ENCODE data around the gene TMEM190.
"Not testable (repeated sequence)": the region's sequence is repeated elsewhere in the genome, so short reads cannot be mapped to it uniquely, and the experiment has no call there.

The TMEM190 gene

GRCh38 chr19:55391702-55392615, 15.3 kb downstream of the TMEM190 start:
- no peak for DNase-seq (ENCODE audit: low read depth)

GRCh38 chr19:55392820-55393761, 16.5 kb downstream of the TMEM190 start:
- no peak for DNase-seq (ENCODE audit: low read depth)

GRCh38 chr19:55398200-55398925, 21.7 kb downstream of the TMEM190 start:
- DNase-seq (ENCODE audit: low read depth): no peak

GRCh38 chr19:55400281-55401087, 23.9 kb downstream of the TMEM190 start:
- no peak for DNase-seq (ENCODE audit: low read depth)

GRCh38 chr19:55401390-55401789, 24.8 kb downstream of the TMEM190 start:
- not testable (repeated sequence) for DNase-seq (ENCODE audit: low read depth)

- no peak for DNase-seq (ENCODE audit: low read depth)
Observed at GRCh38 chr19:55402509-55402908, 25.9 kb downstream of the TMEM190 start.

- DNase-seq (ENCODE audit: low read depth): no peak
Observed at GRCh38 chr19:55405638-55406037, 29.0 kb downstream of the TMEM190 start.

- DNase-seq (ENCODE audit: low read depth): no peak
Observed at GRCh38 chr19:55406091-55406825, 29.6 kb downstream of the TMEM190 start.

GRCh38 chr19:55406826-55407549, 30.4 kb downstream of the TMEM190 start:
- no peak for DNase-seq (ENCODE audit: low read depth)

- DNase-seq (ENCODE audit: low read depth): not testable (repeated sequence)
Observed at GRCh38 chr19:55407550-55407799, 30.8 kb downstream of the TMEM190 start, which contains the start of gene UBE2S. Gene UBE2S, minus strand, starts transcription at chr19:55407788. Its CDS starts 199 bp downstream, at chr19:55407589.

- peak; percentile 96 for DNase-seq (ENCODE audit: low read depth)
Observed at GRCh38 chr19:55407800-55408532, 31.3 kb downstream of the TMEM190 start.

- DNase-seq (ENCODE audit: low read depth): no peak
Observed at GRCh38 chr19:55408533-55408872, 31.9 kb downstream of the TMEM190 start.

GRCh38 chr19:55409179-55409578, 32.6 kb downstream of the TMEM190 start:
- DNase-seq (ENCODE audit: low read depth): not testable (repeated sequence)

GRCh38 chr19:55410168-55410567, 33.5 kb downstream of the TMEM190 start:
- DNase-seq (ENCODE audit: low read depth): no peak

GRCh38 chr19:55418185-55418584, 41.6 kb downstream of the TMEM190 start:
- peak; percentile 23 for DNase-seq (ENCODE audit: low read depth)

- no peak for DNase-seq (ENCODE audit: low read depth)
Observed at GRCh38 chr19:55419103-55419502, 42.5 kb downstream of the TMEM190 start.

- DNase-seq (ENCODE audit: low read depth): no peak
Observed at GRCh38 chr19:55419624-55420236, 43.1 kb downstream of the TMEM190 start.

- DNase-seq (ENCODE audit: low read depth): not testable (repeated sequence)
Observed at GRCh38 chr19:55421281-55421680, 44.7 kb downstream of the TMEM190 start.

All from activated gamma-delta T cell treated with anti-CD3 and anti-CD28 coated beads, Interleukin-2, amount 50 U/mL, for 16 hours (primary cell).